ENCODE results near the gene HPCAL1.

Gene HPCAL1

DNA sequence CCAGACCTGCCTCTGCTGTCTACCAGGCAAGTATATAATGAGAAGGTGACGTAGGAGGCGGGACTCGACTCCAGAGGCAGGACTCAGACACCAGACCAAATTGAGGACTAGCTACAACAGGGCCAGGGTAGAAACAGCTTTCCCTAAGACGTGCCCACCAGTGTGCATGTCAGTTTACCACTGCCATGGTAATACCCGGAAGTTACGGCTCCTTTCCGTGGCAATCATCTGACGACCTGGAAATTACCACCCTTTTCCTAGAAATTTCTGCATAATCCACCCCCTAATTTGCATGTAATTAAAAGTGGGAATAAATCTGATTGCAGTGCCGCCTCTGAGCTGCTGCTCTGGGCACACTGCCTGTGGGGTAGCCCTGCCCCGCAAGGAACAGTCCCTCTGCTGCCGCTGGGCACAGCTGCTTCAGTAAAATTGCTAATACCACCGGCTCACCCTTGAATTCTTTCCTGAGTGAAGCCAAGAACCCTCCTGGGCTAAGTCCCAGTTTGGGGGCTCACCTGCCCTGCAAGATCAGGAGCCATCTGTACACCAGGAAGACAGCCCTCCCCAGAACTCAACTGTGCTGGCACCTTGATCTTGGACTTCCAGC is 86.4 kb downstream of the HPCAL1 start:
- no peak for DNase-seq (ENCODE audit: low read depth, low spot score)

DNA sequence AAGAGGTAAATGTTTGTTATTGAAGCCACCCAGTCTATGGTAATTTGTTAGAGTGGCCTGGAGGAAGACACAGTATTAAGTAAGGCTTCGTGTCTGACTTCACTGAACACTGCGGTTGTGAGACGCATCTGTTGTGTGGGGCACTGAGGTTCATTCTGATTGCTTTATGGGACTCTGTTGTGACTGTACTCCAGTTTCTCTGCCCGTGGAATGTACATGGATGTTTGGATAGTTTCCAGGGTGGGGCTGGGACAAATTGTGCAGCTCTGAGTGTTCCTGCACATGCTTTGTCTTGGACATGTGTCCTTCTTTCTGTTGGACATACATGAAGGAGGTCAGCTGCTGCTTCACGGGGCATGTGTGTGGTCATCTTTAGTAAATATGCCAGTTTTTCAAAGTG is 86.9 kb downstream of the HPCAL1 start:
- DNase-seq (ENCODE audit: low read depth, low spot score) = no peak

DNA sequence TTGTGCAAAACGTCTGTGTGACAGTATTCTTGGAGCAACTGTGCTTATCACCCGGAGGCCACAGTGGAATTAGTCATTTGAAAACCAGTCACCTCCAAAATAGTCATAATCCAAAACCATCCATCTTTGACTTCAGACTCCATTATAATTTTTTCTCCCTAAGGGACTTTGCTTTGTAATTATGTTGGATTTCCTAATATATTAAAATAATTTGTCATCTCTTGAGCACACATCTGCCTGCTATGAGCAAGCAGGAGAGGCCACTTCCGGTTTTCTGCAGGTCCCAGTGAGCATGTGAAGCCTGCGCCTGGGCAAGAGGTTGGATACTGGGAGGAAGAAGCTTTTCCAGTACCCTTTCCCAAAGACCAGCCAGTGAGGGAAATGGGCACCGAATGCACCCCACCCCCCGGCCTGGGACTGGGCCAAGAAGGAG is 87.7 kb downstream of the HPCAL1 start:
- DNase-seq (ENCODE audit: low read depth, low spot score) = no peak

DNA sequence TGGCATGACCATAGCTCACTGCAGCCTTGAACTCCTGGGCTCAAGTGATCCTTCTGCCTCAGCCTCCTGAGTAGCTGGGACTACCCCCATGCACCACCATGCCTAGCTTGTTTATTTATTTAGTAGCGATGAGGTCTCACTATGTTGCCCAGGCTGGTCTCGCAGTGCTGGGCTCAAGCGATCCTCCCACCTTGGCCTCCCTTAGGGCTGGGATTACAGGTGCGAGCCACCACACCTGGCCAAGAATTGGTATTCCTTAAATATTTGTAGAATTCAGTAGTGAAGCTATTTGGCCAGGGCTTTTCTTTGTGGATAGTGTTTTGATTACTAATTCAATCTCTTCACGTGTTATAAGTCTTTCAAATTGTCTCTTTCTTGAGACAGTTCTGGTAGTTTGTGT is 89.4 kb downstream of the HPCAL1 start:
- no peak for DNase-seq (ENCODE audit: low read depth, low spot score)

DNA sequence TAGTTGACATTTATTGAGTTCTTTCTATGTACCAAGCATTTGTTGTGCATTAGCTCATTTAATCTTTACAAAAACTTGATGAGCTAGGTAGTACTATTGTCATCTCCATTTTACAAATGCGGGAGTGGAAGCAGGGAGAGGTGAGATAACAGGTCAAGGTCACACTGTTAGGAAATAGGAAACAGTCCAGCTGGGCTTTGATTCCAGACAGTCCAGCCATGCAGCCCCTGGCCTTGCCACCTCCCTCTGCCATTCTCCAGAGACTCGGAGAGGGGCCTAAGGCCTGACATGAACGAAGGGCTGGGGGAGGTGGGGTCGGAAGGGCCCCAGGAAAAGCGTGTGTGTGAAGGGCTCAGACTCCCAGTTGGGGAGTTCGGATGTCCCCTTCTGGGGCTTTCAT is 89.8 kb downstream of the HPCAL1 start:
- no peak for DNase-seq (ENCODE audit: low read depth, low spot score)

DNA sequence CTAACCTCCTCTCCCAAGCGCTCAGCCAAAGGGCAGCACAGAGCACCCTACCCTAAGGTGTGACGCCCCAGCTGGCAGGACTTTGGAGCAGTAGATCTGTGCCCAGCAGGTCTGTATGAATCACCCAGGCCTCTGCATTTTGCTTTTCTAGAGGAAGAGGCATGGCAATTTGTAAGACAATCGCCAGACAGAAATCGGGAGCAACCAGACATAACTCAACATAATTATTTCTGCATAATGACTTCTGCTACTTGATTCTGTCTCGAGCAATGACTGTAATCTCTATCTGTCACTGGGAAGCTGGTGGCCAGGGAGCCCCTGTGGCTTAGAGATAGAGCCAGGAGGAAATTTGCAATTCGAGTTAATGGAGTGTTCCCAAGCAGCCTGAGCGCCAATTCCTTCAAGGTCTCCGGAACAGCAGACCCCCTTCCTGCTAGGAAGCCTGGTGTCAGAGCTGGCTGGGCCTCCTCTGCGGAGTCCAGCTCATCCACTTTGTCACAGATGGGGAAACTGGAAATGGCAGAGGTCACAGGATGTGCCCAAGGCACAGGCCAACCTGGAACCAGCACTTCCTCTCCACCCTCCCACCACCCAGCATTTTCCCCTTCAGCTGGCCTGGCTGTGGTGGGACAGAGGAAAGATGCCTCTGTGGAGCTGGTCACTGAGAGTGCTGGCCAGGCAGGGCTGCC is 90.4 kb downstream of the HPCAL1 start:
- no peak for DNase-seq (ENCODE audit: low read depth, low spot score)

DNA sequence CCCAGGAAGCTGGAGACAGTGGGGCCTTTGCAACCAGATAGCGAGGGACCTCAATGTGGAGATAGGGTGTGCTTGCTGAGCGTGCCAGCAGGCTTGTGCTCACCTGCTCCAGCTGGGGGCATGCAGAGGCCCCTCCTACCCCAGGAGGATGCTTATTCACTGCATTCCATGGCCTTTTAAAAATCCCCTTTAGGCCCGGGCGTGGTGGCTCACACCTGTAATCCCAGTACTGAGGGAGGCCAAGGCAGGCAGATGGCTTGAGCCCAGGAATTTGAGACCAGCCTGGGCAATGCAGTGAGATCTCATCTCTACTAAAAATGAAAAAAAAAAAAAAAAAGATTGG is 90.9 kb downstream of the HPCAL1 start:
- no peak for DNase-seq (ENCODE audit: low read depth, low spot score)

DNA sequence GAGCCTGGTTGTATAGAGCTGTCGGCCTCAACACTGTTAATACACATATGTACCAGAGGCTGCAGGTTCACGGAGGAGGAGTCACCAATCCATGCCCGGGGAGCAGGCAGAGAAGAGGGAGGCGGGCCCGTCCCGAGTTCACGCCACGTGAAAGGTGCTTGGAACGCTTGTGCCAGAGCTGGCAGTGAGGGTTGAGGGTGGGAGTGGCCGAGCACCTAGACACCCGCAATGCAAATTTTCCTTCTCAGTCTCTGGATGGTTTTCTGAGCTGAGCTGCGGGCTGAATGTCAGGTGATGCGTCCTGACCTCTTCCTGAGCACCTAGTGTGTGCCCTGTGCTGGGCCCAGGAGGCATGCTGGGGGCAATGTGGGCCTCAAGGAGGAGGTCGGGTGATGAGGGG is 93.2 kb downstream of the HPCAL1 start:
- no peak for DNase-seq (ENCODE audit: low read depth, low spot score)

DNA sequence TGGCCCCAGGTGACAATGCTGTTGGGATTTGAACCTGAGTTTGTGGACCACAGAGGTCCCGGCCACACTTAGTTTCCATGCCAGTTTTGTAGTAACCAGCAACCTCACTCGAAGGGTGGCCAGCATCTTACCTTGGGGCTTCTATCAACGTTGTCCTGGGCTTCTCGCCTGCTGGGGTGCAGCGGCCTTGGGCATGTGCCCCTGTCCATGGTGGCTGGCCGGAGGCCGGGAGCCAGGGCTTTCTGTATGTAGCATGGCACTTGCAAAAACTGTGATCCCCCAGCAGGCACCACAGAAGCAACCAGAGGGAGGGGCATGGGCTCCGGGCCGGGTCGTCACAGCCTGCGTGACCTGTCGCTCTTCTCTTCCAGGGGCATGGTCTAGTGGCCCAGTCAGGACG is 93.8 kb downstream of the HPCAL1 start:
- no peak for DNase-seq (ENCODE audit: low read depth, low spot score)

DNA sequence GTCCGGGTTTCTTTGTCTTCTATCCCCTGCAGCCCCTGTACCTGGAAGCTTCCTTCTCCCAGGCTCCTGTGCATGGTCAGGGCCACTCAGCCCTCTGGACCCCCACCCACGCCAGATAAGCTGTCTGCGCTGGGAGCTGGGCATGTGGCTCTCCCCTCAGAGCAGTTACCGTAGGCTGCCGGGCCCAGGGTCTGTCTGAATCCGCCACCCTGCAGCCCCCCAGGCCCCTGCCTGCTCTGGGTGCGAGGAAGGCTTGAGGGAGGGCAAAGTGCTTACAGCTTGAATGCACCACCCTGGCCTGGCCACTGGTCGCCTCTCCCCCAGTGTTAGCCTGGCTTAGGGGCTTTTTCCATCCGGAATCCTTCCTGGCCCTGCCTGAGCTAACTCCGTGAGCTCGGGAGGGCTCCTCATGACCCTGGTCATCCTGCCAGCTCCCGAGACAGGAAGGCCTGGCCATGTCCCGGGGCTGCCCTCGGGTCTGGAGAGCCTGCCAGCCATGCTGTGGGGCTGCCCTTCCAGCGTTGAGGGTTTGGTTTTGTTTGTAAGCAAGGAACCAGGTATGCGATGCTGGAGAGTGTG is 94.7 kb downstream of the HPCAL1 start:
- DNase-seq (ENCODE audit: low read depth, low spot score) = no peak

DNA sequence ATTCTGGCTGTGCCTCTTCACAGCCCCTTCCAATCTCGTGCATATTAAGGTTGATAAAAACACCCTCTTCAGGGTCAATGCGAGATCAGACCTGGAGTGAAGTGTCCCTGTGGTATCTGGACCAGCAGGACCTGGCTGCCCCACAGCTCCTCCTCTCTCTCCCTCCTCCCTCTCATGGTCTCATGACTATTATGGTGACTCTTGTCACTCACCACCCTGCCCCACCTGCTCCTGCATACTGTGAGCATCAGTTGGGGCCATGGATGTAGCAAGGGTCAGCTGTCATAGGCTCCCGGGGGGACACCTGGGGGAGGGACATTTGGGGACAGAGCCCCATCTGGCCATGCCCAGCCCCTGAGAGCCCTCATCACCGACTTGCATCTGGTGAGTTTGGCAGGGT is 95.2 kb downstream of the HPCAL1 start:
- DNase-seq (ENCODE audit: low read depth, low spot score) = no peak

DNA sequence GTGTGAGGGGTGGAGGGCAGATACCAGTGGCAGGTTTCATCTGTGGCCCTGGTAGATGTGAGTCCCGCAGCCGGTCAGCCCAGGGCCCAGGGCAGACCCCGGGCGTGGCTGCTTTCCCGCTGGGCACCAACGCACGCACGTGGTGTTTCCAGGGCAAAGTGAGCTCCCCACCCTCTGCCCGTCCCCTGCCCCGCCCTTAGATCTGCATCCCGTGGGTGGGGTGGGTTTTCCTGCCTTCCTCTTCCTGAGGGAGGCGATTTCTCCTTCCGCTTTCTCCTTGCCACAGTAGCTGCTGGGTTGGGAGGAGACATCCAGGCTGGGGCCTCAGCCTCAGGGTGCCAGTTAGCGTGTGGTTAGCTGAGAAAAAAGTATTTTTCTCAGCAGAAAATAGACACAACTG is 95.8 kb downstream of the HPCAL1 start:
- DNase-seq (ENCODE audit: low read depth, low spot score) = no peak

DNA sequence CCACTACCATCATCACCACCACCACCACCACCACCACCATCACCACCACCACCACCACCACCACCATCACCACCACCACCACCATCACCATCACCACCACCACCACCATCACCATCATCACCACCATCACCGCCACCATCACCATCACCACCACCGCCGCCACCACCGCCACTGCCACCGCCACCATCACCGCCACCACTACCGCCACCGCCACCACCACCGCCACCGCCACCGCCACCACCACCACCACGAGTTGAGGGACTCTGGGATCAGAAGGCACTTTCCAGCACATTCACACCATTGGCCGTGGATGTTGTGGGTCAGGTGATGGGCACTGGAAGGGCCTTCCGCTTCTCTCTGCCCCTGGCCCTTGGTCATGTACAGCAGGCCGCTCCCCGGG is 96.7 kb downstream of the HPCAL1 start:
- DNase-seq (ENCODE audit: low read depth, low spot score) = no peak

DNA sequence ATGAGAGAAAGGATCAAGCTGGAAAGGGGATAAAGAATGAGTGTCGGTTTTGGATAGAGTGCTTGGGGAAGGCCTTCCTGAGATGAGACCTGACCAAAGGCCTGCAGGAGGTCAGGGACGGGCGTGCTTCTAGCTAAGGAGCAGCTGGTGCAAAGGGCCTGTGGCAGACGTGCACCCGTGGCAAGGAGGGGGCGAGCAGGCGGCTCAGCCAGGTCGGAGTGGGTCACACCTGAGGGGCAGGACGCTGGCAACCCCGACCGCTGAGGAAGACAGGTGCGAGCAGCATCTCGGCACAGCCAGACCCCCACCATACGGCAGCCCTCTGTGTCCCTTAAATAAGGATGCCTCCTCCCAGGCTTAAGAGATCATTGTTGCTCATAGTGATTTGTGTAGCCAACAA is 97.3 kb downstream of the HPCAL1 start:
- no peak for DNase-seq (ENCODE audit: low read depth, low spot score)

DNA sequence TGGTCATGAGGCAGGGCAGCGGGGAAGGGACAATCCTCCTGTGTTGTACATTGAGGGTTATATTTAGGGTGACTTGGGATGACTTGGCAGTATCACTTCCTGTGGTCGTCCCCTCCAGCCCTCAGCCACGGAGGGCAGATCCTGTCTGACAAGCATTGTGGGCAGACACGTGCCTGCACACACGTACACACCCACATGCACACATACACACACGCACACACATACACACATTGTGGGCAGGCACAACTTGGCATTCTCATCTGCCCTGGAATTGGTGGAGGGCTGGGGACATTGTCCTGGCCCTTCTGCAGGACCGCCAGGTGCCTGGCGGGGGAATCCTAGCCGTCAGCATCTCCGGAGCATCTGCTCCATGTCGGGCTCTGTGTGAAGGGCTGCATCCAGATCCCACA is 97.9 kb downstream of the HPCAL1 start:
- no peak for DNase-seq (ENCODE audit: low read depth, low spot score)

DNA sequence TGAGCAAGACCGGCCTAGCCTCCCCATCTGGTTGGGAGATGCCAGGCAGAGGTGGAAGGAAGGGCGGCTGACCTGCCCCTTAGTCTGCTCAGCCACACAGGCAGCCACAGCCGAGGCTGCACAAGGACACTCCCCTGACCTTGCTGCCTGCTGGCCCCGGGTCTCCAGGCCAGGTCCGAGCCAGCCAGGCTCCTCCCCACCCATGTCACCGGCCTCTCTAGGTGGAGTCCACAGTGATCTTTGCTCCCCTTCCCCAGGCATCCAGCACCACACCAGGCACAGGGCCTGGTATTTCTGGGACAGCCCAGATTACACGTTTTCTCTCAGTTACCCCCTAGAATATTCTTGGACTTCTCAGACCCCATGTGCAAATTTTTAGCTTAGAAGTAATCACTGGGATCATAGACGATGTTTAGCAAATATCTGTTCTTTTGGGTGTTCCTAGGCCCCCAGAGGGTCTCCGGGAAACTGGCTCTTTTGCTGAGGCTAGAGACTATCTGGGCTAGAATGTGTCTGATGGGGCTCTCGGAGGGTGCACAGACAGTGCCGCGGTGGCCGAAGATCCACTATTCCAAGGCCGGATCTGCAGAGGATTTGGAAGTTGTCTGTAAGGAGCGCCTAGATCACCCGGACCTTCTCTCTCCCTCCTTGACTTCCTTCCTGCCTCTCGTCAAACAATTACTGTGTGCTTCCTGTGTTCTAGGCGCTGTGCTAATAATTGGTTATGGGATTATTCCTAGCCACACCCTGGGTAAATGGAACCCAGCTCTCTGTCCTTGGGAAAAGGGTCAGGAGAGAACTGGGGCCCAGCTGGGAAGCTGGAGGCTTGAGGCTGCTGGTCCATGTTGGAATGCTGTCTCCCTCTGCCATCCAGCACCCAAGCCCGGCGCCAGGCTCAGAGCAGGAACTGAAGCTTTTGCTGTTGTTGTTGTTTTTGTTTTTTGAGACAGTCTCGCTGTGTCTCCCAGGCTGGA is 98.6 kb downstream of the HPCAL1 start:
- no peak for DNase-seq (ENCODE audit: low read depth, low spot score)

DNA sequence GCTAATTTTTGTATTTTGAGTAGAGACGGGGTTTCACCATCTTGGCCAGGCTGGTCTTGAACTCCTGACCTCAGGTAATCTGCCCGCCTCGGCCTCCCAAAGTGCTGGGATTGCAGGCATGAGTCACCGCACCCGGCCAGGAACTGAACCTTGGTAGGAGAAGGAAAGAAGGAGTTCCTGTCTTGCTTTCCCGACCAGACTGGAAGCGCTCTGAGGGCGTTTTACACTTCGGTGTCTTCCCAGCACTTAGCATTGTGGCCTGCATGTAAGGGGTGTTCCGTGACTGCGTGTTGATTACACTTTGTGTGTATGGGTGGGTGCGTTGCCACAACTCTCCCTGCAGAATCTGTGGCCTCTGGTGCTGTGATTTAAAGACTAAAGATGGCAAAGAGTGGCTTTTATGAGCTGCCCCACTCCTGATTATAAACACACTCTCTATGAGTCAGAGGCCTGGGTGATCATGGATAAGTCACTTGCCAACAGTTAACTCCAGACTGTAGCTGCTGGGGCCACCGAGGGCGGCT is 99.4 kb downstream of the HPCAL1 start:
- no peak for DNase-seq (ENCODE audit: low read depth, low spot score)

DNA sequence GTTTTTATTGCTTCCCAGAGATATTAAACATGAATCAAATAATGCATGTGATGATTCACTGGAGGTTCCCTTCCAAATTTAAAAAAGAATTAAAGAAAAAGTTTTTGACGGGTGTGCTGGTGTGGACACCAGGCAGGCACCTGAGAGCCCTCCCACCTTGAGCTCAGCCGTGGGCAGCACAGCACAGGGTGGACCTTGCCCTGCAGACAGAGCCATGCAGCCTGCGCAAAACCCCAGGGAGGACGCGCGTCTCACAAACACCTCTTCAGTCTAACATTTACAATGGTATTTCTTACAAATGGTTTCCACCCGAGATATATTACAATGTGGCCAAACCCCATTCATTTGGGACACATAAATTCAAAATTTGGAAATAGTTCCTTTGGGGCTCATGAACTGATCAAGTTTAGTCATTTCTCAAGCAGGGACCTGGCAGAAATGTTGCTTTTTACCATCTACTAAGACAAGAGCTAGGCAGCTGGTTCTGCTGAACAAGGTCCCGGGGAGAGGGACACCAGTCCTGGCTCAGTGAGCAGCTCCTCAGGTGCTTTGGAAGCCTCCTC is 100.0 kb downstream of the HPCAL1 start:
- DNase-seq (ENCODE audit: low read depth, low spot score) = no peak

DNA sequence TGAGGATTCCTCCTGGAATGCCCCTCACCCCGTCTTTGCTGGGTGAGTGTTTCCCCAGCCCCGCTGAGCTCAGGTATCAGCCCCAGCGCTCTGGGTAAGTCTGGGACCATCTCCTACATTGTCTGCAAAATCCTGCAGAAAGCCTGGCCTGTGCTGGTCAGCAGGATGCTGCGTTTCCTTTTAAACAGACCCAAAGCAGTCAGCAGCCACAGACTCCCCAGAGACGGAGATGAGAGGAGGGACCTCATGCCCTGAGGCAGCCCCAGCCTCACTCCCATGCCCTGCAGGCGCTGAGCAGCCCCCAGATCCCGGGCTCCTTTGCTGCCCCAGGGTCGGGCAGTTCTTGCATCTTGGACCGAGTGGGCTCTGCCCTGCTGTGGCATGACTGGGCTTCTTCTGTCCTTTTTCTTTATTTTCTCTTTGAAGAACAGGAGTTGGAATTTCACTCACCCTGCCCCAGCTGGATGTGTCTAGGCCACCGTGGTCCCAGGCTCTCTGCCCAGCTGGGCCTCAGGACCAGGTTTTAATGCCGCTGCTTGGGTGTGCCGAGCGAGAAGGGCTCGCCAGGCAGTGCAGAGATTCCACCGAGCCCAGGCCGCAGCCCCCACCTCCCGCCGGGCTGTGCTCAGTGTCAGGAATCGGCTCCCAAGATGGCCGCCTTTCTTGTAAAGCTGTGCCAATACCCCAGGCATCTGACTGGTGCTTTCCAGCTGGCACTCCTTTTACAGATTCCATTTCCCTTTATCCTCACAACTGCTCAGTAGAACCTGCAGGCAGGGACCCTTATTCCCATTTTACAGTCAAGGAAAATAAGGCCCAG is 101.8 kb downstream of the HPCAL1 start:
- no peak for DNase-seq (ENCODE audit: low read depth, low spot score)

DNA sequence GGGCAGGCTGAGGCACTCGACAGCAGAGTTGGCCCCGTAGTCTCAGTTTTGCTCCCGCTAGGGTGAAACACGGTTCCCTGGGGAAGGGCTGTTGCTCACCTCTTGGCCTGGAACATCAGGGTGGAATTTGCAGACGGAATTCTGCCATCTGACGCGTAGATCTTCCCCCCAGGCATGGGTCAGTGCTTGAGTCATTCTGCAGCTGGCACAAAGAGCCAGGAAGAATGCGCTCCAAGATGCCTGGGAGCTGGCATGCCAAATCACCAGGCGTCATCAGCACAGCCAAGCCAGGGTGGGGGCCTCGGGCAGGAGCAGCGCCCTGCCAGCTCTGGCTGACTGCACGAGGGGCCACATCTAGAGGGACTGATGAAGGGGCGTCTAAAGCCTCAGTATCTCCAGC is 102.7 kb downstream of the HPCAL1 start:
- no peak for DNase-seq (ENCODE audit: low read depth, low spot score)

DNA sequence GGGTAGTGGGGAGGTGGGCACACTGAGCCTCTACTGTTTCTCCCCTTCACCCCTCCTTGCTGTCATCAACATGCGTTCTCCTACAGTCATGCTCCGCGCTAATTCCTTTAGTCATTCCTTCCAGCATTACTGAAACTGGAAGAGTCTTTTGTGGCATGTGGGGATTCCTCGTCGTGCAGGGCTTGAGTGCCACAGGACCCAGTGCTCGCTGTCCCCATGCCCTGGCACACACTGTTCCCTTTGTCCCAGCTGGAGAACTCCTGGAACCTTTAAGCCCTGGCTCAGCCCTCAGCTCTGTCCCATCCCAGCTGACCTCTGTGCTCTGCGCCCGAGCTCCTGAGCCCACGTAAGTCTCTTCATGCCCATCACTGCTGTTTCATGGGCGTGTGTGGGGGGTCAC is 103.3 kb downstream of the HPCAL1 start:
- DNase-seq (ENCODE audit: low read depth, low spot score) = no peak
